GM21825 (cell line): ENCODE data around the gene TRABD2A.
"Not testable (repeated sequence)": the region's sequence is repeated elsewhere in the genome, so short reads cannot be mapped to it uniquely, and the experiment has no call there.

ENCODE experiments used
- ATAC-seq: cut with Tn5 transposase; IDR thresholded peaks from one replicate; pipeline ENCODE4 v1.9.1; 2021; ENCODE audit warnings: mild to moderate bottlenecking, moderate library complexity; ENCODE audit not compliant: unreplicated experiment

TRABD2A gene, protein sequence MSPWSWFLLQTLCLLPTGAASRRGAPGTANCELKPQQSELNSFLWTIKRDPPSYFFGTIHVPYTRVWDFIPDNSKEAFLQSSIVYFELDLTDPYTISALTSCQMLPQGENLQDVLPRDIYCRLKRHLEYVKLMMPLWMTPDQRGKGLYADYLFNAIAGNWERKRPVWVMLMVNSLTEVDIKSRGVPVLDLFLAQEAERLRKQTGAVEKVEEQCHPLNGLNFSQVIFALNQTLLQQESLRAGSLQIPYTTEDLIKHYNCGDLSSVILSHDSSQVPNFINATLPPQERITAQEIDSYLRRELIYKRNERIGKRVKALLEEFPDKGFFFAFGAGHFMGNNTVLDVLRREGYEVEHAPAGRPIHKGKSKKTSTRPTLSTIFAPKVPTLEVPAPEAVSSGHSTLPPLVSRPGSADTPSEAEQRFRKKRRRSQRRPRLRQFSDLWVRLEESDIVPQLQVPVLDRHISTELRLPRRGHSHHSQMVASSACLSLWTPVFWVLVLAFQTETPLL

DNA sequence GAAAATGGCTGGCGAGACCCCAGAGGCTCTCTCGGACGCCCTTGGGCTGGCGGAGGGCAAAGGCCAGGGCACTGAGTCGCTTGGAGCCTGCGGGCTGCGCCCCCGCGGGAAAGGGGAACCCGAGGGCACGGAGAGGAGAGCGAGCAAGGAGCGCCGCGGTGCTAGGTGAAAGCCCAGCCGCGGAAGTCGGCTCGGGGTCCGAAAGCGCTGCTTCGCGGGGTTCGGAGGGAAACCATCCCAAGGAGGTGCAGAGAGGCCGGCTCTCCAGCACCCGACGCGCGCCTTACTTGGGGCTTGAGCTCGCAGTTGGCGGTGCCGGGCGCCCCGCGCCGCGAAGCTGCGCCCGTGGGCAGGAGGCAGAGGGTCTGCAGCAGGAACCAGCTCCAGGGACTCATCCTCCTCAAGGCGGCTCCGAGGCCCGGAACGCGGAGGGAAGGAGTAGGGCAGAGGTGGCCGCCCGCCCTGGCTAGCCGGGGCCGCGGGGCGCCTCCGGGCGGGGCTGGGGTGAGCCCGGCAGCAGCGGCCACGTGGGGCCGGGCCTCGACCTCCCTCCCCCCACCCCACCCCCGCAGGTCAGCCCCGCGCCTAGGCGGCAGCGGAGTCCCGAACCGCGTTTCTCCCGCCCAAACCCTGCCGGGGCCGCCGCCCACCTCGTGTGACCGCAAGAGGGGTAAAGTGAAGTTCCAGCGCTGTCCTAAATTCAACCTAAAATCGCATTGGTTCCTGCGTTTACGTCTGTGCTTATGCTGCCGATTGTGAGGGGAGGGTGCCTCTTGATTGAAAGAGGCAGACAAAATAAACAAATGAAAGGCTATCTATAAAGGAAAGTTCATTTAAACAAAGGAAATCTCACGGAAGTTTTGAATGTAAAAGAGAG lies at the start of gene TRABD2A:
Gene TRABD2A (minus strand): TSS at position 440 of the 877 bp plus-strand sequence. CDS start 45 bp downstream, at position 395.
- no peak for ATAC-seq

DNA sequence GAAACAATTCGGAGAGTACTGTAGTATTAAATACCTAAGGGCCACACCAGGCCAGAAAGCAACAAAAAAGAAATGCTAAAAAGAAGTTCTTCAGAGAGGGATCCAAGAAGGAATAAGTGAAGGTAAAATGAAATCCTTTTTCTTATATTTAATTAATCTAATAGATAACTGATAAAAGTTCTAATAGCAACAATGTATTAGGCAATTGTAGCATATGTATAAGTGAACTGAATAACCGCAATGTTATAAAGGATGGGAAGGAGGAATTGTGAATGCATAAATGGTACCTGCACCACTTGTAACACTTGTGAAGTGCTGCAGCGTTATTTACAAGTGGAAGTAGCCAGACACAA lies 46.4 kb upstream of the TRABD2A start:
- no peak for ATAC-seq

DNA sequence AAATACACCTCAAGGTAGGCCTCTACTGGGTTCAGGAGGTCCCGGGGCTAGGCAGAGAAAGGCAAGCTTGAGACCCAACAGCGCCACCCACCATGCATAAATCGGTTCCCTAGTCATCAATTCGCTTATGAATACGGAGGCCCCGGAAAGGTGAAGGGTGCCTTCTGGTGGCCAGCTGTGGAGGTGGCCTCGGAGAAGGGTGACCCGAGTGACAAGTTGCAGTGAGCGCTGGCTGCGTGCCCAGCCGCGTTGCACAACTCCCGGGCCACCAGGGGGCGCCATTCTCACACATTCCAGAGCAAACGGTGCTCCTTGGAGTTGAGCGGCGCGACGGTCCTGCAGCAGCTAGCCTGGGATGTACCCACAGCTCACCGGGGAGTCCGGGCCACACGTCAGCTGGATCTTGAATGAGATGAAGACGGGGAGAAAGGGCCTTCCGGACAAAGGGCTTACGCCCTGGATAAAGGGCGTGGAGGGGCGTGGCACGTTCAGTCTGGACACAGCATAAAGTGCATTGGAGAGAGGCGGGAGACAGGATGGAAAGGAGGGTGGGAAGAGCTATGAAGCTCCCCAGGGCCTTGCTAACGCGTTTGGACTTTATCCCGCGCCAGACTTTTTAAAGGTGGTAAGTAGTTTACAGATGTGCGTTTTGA lies 45.0 kb upstream of the TRABD2A start:
- peak; percentile 75 for ATAC-seq

DNA sequence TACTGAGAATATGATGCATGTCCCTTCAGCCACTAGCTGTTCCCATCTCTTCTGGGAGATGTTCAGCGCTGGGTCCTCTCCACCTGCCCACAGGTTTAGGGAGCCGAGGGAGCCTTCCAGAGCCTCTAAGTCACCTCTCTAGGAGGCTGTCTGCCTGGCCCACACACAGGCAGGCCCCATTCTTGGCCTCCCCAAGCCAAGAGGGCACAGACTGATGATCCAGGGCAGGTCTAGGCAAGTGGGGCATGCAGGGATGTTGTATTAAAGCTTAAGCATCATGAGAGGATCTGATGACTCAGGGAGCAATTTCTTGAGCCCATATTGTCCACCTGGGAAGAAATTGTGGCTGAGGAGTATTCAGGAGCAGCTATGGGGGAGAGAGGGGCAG lies 44.4 kb upstream of the TRABD2A start:
- ATAC-seq, result peak; percentile 1

DNA sequence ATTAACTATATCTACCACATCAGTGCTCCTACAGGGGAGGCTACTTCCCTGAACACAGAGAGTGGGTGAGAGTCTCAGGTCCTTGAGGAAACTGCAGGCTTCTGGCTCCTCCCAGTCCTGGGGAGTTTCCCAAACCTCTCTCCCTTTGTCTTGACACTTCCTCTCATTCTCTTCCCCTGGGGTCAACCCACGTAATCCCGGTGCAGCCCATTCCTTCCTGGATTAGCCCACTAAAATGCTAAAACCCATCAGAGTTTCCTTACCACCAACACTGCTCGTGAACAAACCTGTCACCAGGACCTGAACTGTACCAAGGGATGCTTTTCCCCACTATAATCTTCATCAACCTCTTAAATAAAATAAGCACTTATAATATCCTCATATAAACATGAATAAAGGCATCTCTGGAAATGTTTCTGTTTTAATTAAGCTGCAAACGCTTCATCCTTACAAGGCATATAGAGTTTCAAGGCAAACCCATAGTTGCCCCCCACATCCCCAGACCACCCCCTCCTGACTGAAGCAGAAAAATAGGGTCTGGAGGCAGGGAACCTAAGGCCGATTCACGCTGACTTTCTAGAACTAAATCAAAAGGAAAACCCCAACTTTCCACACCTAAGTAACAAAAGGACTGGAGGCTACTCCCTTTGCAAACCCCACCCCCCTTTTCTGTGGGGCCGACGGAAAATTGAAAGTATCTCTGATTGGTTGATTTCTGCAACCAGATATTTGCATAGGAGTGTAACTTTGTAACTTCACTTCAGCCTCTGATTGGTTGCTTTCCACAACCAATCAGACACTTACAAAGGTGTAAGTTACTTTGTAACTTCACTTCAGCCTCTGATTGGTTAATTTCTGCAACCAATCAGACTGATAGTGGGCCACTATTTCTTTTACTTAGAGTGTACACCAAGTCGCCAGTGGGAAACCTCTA lies 43.6 kb upstream of the TRABD2A start:
- ATAC-seq, result no peak

DNA sequence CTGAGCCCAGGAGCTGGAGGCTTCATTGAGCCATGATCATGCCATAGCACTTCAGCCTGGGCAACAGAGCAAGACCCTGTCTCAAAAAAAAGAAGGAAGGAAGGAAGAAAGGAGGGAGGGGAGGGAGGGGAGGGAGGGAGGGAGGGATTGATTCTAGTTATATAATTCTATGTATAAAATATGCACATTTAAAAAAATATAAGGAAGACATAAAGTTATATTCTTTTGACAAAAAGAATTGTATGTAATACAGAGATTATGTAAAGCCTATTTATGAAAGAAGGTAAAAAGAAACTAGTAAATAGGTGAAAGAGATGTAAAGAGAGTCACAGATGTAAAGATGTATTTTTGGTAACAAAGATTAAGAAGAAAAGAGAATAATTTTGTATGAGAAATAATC lies 42.1 kb upstream of the TRABD2A start:
- ATAC-seq, result no peak

DNA sequence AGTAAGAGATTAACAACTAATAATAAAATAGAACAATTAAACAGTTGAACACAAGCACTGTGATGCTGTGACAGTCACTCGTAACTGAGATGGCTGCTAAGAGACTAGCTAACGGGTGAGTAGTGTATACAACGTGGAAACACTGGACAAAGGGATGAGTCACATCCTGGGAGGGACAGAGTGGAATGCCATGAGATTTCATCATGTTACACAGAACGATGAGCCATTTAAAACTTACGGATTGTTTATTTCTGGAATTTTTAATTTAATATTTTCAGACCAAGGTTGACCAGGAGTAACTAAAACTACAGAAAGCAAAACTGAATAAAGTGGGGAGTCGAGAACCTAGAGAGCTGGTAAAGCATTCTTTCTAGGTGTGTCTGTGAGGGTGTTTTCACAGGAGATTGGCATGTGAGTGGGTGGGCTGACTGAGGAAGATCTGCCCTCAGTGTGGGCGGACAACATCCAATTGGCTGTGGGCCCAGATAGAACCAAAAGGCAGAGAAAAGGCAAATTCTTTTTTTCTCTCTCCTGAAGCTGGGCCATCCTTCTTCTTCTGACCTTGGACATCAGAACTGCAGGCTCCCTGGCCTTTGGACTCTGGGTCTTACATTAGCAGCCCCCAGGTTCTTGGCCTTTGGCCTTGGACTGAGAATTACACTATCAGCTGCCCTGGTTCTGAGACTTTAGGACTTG lies 39.1 kb upstream of the TRABD2A start:
- peak; percentile 41 for ATAC-seq

DNA sequence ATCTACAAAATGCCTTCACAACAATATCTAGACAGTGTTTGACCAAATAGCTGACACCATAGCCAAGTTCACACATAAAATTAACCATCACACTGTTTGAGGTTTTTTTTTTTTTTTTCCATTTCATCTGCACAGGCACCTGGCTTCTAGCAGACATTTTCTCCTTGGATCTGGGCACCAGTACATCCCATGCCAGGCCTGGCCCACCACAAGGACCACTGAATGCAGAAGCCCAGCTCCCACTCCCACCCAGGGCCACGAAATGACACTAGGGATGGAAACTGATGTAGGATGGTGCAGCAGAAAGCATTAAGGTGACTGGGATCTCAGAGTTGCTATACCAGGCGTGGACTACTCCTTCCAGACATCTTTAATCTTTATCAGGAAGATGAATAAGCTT lies 37.5 kb upstream of the TRABD2A start:
- no peak for ATAC-seq

DNA sequence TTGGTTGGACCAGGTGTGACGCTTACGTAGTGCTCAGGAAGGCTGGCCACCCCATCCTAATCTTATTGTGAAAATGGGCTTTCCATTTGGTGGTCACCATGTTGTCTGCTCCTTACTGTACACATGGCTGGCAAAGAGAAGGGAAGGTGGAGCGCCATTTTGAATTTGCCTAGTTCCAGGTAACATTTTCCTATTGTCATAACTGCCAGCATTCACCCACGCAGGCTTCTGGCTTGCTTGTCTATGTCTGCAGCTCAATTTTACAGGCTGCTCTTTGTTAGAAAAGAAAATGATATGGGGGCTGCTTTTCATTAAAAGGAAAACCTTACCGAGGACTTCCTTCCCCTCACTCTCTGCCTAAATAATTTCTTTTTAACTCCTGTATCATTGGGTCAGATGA lies 36.9 kb upstream of the TRABD2A start:
- not testable (repeated sequence) for ATAC-seq

DNA sequence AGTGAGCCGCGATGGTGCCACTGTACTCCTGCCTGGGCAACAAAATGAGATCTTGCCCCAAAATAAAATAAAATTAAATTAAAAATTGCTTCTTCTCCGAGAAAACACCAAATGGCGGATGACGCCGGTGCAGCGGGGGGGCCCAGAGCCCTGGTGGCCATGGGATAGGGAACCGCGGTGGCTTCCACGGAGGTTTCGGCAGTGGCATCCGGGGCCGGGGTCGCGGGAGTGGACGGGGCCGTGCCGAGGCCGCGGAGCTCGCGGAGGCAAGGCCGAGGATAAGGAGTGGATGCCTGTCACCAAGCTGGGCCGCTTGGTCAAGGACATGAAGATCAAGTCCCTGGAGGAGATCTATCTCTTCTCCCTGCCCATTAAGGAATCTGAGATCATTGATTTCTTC lies 34.8 kb upstream of the TRABD2A start:
- ATAC-seq, result not testable (repeated sequence)

DNA sequence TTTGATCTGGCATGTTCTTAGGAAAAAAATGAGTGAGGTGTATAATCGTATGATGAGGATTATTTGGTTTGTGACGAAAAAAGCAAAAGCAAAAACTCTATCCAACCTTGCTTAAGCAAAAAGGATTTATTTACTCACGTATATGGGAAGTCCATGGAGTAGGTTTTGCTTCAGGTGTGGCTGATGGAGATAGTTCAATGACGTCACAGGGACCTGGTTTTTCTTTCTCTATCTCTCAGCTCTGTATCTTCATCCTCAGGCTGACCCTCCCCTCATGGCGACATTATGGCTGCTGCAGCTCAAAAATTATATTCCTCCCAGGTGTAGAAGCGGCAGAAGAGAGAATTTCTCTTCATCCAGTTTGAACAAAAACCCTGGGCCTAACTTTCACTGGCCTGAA lies 33.5 kb upstream of the TRABD2A start:
- ATAC-seq, result no peak

DNA sequence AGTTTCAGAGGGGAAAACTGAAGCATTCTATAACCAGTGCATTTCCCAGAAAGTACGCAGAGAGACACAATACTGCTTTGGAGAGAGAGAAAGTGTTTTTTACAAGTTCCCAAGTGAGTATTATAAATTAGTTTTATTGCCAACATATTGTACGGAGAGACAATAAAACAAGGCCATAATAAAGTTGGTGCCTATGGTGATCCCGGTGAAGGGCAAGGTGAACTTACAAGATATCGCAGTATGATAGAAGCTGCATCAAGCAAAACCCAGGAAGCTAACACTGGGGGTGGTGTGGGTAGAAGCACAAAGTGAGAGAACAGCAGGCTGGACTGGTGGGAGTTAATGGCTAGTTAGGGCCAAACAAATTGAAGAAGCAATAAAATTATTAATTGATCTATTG lies 32.1 kb upstream of the TRABD2A start:
- no peak for ATAC-seq

DNA sequence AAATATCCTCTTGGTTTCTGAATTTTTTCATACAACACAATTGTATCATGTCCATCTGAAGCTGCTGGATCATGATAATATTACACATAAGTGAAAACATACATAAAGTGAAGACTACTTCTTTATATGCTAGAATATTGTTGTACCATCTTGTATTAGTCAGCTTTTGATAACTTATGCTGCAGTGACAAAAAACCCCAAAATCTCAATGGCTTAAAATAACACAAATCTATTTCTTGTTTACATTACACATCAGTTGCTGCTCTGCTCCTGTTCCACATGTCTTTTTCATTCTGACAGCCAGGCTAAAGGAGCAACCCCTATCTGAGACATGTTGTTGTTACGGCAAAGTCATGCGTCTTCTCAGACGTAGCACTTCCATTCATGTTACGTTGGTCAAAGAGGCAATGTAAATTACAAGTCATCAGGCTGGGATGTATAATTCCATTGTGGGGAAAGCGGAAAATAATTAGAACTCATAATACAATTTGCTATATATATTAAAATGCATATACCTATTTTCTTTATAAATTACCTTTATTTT lies 30.3 kb upstream of the TRABD2A start:
- no peak for ATAC-seq

DNA sequence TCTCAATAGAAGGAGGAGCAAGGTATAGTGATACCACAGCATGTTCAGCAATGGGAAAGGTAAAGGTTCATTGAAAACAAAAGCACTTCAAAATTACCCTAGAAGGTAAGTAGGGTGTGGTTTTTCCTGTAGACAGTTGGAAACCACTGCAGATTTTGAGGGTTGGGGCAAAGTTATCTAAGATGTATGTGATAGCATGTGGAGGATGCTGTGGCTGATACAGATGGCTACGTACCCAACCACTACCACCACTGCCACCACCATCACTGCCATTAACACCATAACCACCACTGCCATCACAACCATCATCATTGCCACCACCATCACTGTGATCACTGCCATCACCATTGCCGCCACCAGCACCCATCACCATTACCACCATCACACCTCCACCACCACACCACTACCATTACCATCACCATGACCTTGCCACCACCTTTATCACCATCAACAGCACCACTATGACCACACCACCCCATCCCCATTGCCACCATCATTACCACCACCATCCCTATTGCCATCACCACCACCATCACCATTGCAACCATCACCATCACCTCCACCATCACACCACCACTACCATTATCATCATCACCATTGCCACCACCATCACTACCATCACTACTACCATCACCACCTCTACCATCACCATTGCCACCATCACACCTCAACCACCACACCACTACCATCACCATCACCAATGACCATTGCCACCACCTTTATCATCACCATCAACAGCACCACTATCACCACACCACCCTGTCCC lies 28.2 kb upstream of the TRABD2A start:
- ATAC-seq, result no peak

DNA sequence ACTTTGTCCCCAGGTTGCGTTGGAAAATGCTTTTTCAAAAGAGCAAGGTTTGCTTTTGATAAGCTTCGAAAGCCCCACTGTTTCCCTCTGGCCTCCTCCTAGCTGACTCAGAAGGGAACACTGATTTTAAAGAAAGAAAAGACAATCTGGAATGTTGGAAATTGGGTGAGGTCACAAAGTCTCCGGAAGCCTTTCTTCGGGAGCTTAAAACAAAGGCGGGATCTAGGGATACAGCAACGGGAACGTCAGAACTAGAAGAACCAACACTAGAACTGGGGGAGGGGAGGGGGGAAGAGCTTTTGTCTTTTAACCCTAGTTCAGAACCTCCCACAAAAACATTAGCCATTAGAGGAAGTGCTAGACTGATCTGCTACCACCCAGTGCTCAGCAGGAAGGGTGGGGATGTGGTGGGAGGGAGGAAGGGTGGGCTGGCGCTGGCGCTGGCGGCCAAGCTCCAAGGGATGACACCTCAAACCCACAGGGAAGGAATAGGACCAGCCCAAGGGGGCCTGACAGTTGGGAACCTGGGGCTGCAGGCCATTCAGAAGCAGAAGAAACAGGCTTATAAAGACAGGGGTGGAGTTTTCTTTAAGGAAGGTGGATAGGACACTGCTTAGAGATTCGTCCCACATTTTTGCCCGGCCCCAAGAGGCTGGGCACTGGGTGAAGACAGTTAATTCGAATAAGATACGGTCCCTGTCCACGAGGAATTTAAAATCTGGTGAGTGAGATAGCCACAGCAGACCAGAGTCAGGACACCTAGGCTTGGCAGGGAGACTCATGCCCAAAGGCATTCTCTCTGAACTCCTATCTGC lies 26.2 kb upstream of the TRABD2A start:
- ATAC-seq, result peak; percentile 47

DNA sequence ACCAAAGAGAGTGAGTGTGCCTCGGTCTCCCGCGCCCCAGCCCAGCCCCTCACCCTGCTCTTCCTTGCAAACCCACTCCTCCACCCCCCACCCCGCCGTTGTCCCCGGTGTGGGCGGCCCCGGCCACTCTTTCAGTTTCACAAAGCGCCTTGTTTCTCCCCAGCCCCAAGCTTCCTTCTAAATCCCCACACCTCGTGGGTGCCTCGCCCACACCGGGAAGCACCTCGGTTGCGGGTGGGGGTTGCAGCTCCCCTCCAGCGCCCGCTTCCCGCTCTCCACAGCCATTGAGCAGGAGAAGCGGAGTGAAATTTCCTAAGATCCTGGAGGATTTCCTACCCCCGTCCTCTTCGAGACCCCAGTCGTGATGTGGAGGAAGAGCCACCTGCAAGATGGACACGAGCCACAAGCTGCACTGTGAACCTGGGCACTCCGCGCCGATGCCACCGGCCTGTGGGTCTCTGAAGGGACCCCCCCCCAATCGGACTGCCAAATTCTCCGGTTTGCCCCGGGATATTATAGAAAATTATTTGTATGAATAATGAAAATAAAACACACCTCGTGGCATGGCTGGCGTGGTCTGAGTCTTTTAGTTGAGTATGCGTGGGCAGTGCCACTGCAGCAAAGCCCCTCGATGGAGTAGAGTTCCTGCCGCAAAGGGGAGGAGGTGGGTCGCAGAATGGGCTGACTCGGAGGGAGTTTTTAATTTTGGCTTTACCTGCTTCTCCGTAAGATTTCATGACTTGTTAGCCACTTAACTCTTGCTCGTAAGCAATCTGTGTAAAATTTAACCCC lies 25.4 kb upstream of the TRABD2A start:
- peak; percentile 26 for ATAC-seq
